B cell (primary cell): ENCODE measurements around the gene KCNQ1OT1. TPM values are rescaled to one million over a fixed set of nuclear protein-coding genes. Genes with fewer than 3 reads are reported as not detected.

Source experiments
- ATAC-seq: fragments of 200-7000 bp; cut with Tn5 transposase; one replicate; pipeline ENCODE4 v1.10.0; 2021; ENCODE audit warnings: low read depth, mild to moderate bottlenecking, moderate number of reproducible peaks, moderate library complexity
- CTCF ChIA-PET: fragments of 350-600 bp; sonication (Branson Sonifier 250); formaldehyde crosslinking; loops from one replicate; lab custom pipeline; 2021; ENCODE audit warnings: antibody characterized with exemption, inconsistent platforms; lab: Charles Lee
- POLR2A ChIA-PET: fragments of 350-600 bp; sonication (Branson Sonifier 250); formaldehyde crosslinking; loops from one replicate; lab custom pipeline; 2021; ENCODE audit warnings: antibody characterized with exemption; lab: Charles Lee
- DNase-seq: peaks from one replicate; pipeline ENCODE4 v3.0.0; 2013
- H2AFZ ChIP-seq: 2 replicates; pipeline ENCODE4 v1.6.1; 2012; ENCODE audit warnings: mild to moderate bottlenecking, low read depth, low read length; ENCODE audit not compliant: insufficient read depth, poor library complexity, severe bottlenecking
- H3K27ac ChIP-seq, 2 donors: 1 replicate in 1 of 2; 2 replicates in 1 of 2; pipeline ENCODE4 v1.5.1; 2012 to 2013; ENCODE audit warnings: low read length in 2 of 2, mild to moderate bottlenecking in 2 of 2, moderate library complexity in 1 of 2
- H3K27me3 ChIP-seq, 4 experiments: fragments of 200-600 bp in 1 of 4; sonication (generic) in 1 of 4; replicated peaks in 1 of 4; 1 replicate in 2 of 4; 2 replicates in 2 of 4; pipeline versions ENCODE4 v1.6.1 to v1.7.0; 2013 to 2016; ENCODE audit warnings: low read length in 3 of 4, mild to moderate bottlenecking in 2 of 4, mixed read lengths in 1 of 4, moderate library complexity in 1 of 4; ENCODE audit not compliant: insufficient read depth in 4 of 4, control insufficient read depth in 3 of 4; ENCODE audit errors: control extremely low read depth in 1 of 4
- H3K36me3 ChIP-seq, 2 experiments: replicated peaks in 1 of 2; 1 replicate in 1 of 2; 2 replicates in 1 of 2; pipeline versions ENCODE4 v1.6.1 to v1.7.1; 2013; ENCODE audit warnings: low read length in 1 of 2; ENCODE audit not compliant: insufficient read depth in 2 of 2, control insufficient read depth in 1 of 2; ENCODE audit errors: control extremely low read depth in 1 of 2, extremely low read depth in 1 of 2
- H3K4me1 ChIP-seq, 2 donors: fragments of 200-600 bp in 1 of 2; sonication (generic) in 1 of 2; 1 replicate in 1 of 2; 2 replicates in 1 of 2; pipeline versions ENCODE4 v1.5.1 to v1.6.1; 2013 to 2017; ENCODE audit warnings: low read length in 2 of 2; ENCODE audit not compliant: control insufficient read depth in 2 of 2, insufficient read depth in 2 of 2
- H3K4me2 ChIP-seq: replicated peaks from 2 replicates; pipeline ENCODE3; 2012; ENCODE audit warnings: mild to moderate bottlenecking, low read depth, low read length; ENCODE audit not compliant: poor library complexity, severe bottlenecking
- H3K4me3 ChIP-seq, 5 experiments: fragments of 200-600 bp in 1 of 5; sonication (generic) in 1 of 5; 1 replicate in 3 of 5; 2 replicates in 2 of 5; pipeline versions ENCODE4 v1.5.1 to v1.7.0; 2011 to 2016; ENCODE audit warnings: low read length in 4 of 5, mild to moderate bottlenecking in 4 of 5, low read depth in 2 of 5, control low read depth in 1 of 5, moderate library complexity in 1 of 5; ENCODE audit not compliant: insufficient read depth in 1 of 5; ENCODE audit errors: control extremely low read depth in 1 of 5, extremely low read depth in 1 of 5
- H3K79me2 ChIP-seq: fragments of 200-600 bp; sonication (generic); one replicate; pipeline ENCODE4 v1.6.0; 2016; ENCODE audit warnings: low read length; ENCODE audit not compliant: control insufficient read depth, insufficient read depth
- H3K9ac ChIP-seq: fragments of 200-600 bp; sonication (generic); 2 replicates; pipeline ENCODE4 v1.6.1; 2017; ENCODE audit warnings: mild to moderate bottlenecking, low read length, moderate library complexity
- H3K9me3 ChIP-seq, 3 donors: one replicate each; pipeline versions ENCODE4 v1.6.1 to v1.7.1; 2013; ENCODE audit warnings: low read length in 2 of 3; ENCODE audit not compliant: control insufficient read depth in 2 of 3, insufficient read depth in 1 of 3; ENCODE audit errors: control extremely low read depth in 1 of 3
- H4K20me1 ChIP-seq: 2 replicates; pipeline ENCODE4 v1.6.0; 2012; ENCODE audit warnings: mild to moderate bottlenecking, low read length; ENCODE audit not compliant: insufficient read depth, control insufficient read depth, poor library complexity, severe bottlenecking
- H3K27ac Mint-ChIP-seq: one replicate; pipeline ENCODE4 v1.8.0; 2021; ENCODE audit warnings: mixed read lengths
- H3K27me3 Mint-ChIP-seq: one replicate; pipeline ENCODE4 v1.8.0; 2021; ENCODE audit warnings: mixed read lengths
- H3K4me1 Mint-ChIP-seq: one replicate; pipeline ENCODE4 v1.8.0; 2021; ENCODE audit warnings: mixed read lengths
- H3K4me3 Mint-ChIP-seq: one replicate; pipeline ENCODE4 v1.8.0; 2021; ENCODE audit warnings: mixed read lengths
- H3K9me3 Mint-ChIP-seq: one replicate; pipeline ENCODE4 v1.8.0; 2022; ENCODE audit warnings: mixed read lengths; ENCODE audit not compliant: insufficient read depth
- EZH2 ChIP-seq: IDR thresholded peaks from 2 replicates; pipeline ENCODE4 v1.6.1; 2012; ENCODE audit warnings: borderline replicate concordance, low read depth, mild to moderate bottlenecking, moderate library complexity, low read length; ENCODE audit not compliant: insufficient read depth, poor library complexity, severe bottlenecking
- WGBS: methylation state at CpG from one replicate; pipeline ENCODE4 v1.1.5; 2013; ENCODE audit warnings: missing lambda C conversion rate; ENCODE audit not compliant: insufficient coverage; 5-methylcytosine and 5-hydroxymethylcytosine counted together
- intact Hi-C: fragments of 100-400 bp; cut with micrococcal nuclease; formaldehyde crosslinking; loops from one replicate; pipeline ENCODE4 v1.10.0; 2022
- polyA plus RNA-seq: library from polyadenylated mRNA; depleted of rRNA; stranded (reverse); fragments of >200 nt; gene quantifications from 2 replicates; pipeline ENCODE4 v1.2.3, GENCODE V29; 2012
- total RNA-seq, 2 donors: library from RNA; stranded (reverse); fragments of 120-200 nt in 1 of 2; gene quantifications; 1 replicate in 1 of 2; 2 replicates in 1 of 2; pipeline versions ENCODE4 v1.2.3 to v1.2.4, GENCODE V29; 2013 to 2022
- TF ChIP-seq, protein P1 (sequence below): fragments of 200-600 bp; IDR thresholded peaks from one replicate; pipeline ENCODE4 v1.8.0; 2022; ENCODE audit warnings: antibody characterized with exemption, mild to moderate bottlenecking

KCNQ1OT1 gene
- total and polyA plus RNA-seq, 2 donors (not counting 1 experiment from before 2014, with no cell fraction given), result 0.03 to 0.89 TPM

DNA sequence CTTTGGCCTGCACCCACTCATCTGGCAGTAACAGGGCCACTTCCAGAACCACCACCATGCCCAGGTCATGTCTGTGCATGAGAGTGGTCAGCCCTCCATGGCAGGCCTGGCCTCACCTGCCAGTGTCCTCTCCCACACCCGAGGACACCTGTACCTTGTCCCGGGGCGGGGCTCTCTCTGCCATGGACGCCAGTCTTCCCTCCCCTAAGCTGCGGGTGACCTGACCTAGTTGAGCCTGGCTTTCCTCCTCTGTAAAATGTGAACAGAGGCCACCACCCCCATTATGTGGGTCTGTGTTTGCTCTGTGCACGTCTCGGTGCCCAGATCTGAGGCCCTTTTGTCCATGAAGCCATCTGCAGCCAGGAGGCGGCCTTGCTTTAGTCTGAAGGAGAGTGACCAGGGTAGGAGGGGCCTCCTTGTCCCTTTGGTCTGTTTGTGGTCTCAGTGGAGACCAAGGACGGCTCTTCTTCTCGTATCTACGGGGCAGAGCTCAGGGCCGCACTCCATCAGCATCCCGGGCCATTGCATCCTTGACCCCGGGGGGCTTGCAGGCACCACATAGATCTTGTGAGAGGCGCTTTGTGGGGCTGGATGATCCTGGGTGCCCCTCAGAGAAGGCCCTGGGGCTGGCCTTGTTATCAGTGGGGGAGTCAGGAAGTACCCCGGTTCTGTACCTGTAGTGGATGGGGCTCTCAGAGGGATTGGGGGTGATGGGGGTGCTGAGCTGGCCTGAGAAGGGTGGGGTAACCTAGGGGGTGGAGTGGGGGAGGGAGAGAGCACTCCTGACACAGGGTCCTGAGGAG lies 133.4 kb downstream of the KCNQ1OT1 start:
- no peak for TF ChIP-seq EZH2
- TF ChIP-seq, protein P1, sequence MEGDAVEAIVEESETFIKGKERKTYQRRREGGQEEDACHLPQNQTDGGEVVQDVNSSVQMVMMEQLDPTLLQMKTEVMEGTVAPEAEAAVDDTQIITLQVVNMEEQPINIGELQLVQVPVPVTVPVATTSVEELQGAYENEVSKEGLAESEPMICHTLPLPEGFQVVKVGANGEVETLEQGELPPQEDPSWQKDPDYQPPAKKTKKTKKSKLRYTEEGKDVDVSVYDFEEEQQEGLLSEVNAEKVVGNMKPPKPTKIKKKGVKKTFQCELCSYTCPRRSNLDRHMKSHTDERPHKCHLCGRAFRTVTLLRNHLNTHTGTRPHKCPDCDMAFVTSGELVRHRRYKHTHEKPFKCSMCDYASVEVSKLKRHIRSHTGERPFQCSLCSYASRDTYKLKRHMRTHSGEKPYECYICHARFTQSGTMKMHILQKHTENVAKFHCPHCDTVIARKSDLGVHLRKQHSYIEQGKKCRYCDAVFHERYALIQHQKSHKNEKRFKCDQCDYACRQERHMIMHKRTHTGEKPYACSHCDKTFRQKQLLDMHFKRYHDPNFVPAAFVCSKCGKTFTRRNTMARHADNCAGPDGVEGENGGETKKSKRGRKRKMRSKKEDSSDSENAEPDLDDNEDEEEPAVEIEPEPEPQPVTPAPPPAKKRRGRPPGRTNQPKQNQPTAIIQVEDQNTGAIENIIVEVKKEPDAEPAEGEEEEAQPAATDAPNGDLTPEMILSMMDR, result no peak
- peaks cover 7% of the 10 kb centered on the region for H4K20me1 ChIP-seq
- Mint-ChIP-seq H3K4me1 (no peaks in the 10 kb centered on the region), H3K27ac (no peak overlapping the region), H3K4me3 (no peak overlapping the region), H3K9me3 (no peaks in the 10 kb centered on the region), H3K27me3 (no peaks in the 10 kb centered on the region)
- peaks cover 0 to 3% of the 10 kb centered on the region in 2 experiments for H3K36me3 ChIP-seq
- DNase-seq, result no peak
- H3K4me3 ChIP-seq, result no peak overlapping the region
- ChIA-PET POLR2A (no interaction called here), CTCF (no interaction called here)
- H3K79me2 ChIP-seq, result no peaks in the 10 kb centered on the region
- no peaks in the 10 kb centered on the region for H3K9me3 ChIP-seq
- H3K4me2 ChIP-seq, result no peak overlapping the region
- no peak for ATAC-seq
- no peak overlapping the region for H3K27ac ChIP-seq
- H2AFZ ChIP-seq, result no peak overlapping the region
- intact Hi-C loops, result no loop called here
- H3K4me1 ChIP-seq, result no peaks in the 10 kb centered on the region
- no peaks in the 10 kb centered on the region for H3K27me3 ChIP-seq
- 94% methylated on average over 13 of the region's 16 CpGs for WGBS
- H3K9ac ChIP-seq, result no peak overlapping the region

DNA sequence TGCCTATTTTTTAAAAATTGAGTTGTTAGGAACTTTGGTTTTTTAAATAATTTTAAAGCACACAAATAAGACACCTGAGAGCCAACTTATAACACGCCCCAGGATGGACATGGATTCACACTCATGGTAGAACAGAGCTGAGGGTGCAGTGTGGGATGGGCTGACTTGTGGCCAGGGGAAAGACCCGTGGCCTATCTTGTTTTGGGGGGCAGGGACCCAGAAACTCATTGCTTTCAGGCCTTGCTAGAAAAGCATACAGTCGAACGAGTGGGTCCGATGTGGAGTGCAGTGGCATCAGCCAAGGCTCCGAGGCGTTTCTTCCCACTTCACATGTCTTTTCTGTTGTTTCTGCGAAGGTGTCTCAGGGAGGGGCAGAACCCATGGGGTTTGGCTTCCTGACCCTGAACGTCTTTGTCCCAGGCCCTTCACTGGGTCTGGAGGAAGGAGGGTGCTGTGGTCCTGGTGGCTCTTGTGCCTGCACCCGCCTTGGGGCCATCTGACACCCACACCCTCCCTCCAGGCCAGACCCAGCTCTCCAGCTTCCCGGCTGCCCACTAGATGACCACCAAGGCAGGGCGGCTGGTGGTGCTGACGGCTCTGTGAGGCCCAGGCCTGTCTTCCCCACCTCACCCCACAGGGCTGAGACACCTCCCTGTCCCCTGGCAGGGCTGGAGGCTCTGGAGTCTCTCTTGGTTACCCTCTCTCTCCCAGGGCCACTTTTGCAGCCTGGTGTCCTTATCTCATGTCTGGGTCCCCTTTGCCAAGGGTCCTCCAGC lies 134.2 kb downstream of the KCNQ1OT1 start:
- H3K9me3 ChIP-seq, result no peaks in the 10 kb centered on the region
- H3K4me1 Mint-ChIP-seq, result peaks cover under 1% of the 10 kb centered on the region
- DNase-seq (no peak), ATAC-seq (no peak)
- no peak overlapping the region for H3K4me2 ChIP-seq
- intact Hi-C loops, result no loop called here
- CTCF ChIA-PET, result no interaction called here
- H3K4me3 Mint-ChIP-seq, result no peak overlapping the region
- H3K9me3 Mint-ChIP-seq, result no peaks in the 10 kb centered on the region
- 94% methylated on average over 9 of the region's 13 CpGs for WGBS
- no peaks in the 10 kb centered on the region for H3K27me3 ChIP-seq
- H3K4me1 ChIP-seq, result no peaks in the 10 kb centered on the region
- peaks cover 0 to 3% of the 10 kb centered on the region in 2 experiments for H3K36me3 ChIP-seq
- H2AFZ ChIP-seq, result no peak overlapping the region
- H3K4me3 ChIP-seq, result no peak overlapping the region
- H3K27me3 Mint-ChIP-seq, result no peaks in the 10 kb centered on the region
- POLR2A ChIA-PET, result no interaction called here
- TF ChIP-seq, protein P1, result no peak
- no peak for TF ChIP-seq EZH2
- H3K79me2 ChIP-seq, result no peaks in the 10 kb centered on the region
- H3K27ac ChIP-seq, result no peak overlapping the region
- H4K20me1 ChIP-seq, result peaks cover 11% of the 10 kb centered on the region
- H3K9ac ChIP-seq, result no peak overlapping the region
- no peak overlapping the region for H3K27ac Mint-ChIP-seq
